Stimulated activated CD4-positive, alpha-beta T cell treated with anti-CD3 and anti-CD28 coated beads, TNF-alpha, amount 100 ng/mL, for 48 hours (primary cell): ENCODE data around the gene BYSL.

Source experiments
- DNase-seq, 3 donors: peaks; one replicate each; pipeline ENCODE4 v3.0.0-alpha.2; 2020; ENCODE audit warnings: low read depth in 3 of 3

The BYSL gene, protein sequence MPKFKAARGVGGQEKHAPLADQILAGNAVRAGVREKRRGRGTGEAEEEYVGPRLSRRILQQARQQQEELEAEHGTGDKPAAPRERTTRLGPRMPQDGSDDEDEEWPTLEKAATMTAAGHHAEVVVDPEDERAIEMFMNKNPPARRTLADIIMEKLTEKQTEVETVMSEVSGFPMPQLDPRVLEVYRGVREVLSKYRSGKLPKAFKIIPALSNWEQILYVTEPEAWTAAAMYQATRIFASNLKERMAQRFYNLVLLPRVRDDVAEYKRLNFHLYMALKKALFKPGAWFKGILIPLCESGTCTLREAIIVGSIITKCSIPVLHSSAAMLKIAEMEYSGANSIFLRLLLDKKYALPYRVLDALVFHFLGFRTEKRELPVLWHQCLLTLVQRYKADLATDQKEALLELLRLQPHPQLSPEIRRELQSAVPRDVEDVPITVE

DNA sequence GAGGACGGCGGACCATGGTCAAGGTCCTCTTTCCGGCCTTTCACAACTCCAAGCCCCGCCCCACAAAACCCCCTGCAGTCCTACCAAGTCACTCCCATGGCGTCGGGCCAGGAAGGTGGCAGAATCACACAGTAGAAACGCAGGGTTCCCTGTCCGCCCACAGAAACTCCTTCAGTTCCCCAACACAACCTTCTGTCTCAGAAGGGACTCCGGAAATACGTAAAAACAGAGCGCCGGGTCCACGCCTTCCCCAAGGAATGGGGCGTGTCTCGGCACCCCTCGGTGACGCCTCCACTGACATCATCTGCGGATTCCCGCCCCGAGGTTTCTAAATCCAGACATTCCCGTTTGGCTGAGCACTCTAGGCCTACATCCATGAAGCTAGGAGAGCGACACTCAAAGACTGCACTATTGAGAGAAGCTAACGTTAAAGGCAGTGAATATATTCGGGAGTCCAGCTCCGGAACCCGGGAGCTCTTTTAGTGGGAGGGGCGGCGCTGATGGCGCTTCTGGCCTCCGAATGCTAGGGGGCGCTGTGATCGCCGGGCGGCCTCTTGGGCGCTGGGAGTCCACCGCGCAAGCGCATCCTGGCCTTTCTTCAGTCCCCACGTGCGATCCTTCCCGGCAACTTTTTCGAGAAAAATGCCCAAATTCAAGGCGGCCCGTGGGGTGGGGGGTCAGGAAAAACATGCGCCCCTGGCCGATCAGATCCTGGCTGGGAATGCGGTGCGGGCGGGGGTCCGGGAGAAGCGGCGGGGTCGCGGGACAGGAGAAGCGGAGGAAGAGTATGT lies at the start of gene BYSL, which contains the start of gene MED20:
BYSL (plus strand) TSS at position 579 of the 791 bp plus-strand sequence; CDS start at position 643, 64 bp downstream.
MED20 (minus strand) TSS at position 219 of the 791 bp plus-strand sequence; CDS start at position 98, 121 bp downstream.
- peak; percentile 87 to 94 (median 93) for DNase-seq

DNA sequence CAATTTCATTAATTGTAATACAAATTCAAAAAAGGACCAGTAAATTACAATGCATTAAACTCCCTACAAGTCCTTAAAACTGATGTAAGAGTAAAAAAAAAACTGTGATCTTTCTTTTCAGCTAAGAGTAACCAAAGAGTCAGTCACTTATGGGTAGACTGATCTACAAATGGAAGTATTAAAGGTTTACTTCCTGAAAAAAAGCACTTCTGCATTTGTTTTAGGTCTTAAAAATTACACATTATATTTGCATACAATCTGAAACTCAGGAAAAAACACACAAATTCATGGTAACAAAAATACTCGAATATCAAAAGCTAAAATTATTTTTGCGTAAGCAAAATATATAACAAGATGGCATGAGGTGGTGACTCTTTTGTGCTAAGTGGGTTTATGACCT lies 49.6 kb upstream of the BYSL start:
- no peak for DNase-seq

DNA sequence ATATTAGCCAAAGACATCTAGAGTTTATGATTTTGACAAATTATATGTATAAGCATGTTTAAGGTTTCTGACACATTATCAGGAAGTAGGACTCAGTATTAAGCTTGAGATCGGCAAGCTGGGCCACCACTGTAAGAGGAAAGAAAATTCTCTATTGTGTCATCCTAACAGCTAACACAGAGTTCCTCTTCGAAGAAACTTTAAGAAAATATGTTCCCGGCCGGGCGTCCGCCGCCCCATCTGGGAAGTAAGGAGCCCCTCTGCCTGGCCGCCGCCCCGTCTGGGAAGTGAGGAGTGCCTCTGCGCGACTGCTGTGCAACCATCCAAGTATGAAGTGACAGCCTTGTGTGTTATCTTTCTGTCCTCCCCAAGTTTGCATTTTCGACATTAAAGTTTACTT lies 49.2 kb upstream of the BYSL start:
- no peak for DNase-seq

- DNase-seq = no peak
These were observed 46.6 kb upstream of the BYSL start for GRCh38 chr6:41874741-41875140.

DNA sequence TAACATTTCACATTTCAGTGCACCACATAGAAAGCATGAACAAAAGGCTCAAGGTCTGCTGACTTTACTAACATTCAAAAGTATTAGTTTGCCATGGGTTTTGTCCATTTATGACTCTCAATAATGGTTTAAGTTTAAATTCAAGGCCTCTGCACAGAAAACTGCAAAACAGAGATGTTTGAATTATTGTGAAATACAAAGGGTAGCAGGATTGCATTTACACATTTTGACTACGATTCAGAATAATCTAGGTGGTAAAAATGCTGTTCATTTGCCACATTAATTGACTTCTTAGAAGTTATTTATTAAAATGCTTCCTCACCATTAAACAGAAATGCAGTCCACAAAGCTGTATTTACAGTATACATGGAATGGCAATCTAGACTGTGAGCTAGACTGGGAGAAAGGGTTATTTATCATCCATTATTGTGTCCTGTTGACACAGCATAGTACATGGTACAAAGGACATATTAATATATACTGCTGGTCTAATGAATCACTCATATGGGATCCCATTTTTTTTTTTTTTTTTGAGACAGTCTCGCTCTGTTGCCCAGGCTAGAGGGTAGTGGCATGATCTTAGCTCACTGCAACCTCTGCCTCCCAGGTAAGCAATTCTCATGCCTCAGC lies 44.1 kb upstream of the BYSL start:
- no peak for DNase-seq

GRCh38 chr6:41878246-41878645 lies 43.1 kb upstream of the BYSL start:
- DNase-seq = no peak

DNA sequence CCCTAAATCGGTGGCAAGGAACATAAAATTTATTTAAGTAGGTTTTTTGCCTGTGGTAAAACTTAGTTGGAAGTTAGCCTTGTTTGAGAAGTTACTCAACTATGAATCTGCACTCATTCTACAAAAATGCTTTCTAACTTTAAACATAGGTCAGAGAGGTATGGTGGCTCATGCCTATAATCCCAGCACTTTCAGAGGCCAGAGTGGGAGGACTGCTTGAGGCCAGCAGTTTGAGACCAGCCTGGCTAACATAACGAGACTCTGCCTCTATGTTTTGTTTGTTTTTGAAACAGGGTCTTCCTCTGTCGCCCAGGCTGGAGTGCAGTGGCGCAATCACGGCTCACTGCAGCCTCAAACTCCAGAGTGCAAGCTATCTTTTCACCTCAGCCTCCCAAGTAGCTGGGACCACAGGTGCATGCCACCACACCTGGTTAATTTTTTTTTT lies 42.3 kb upstream of the BYSL start:
- DNase-seq = no peak

GRCh38 chr6:41881506-41881905 lies 39.8 kb upstream of the BYSL start:
- DNase-seq = no peak

GRCh38 chr6:41884957-41885356 lies 36.3 kb upstream of the BYSL start:
- DNase-seq = no peak

DNA sequence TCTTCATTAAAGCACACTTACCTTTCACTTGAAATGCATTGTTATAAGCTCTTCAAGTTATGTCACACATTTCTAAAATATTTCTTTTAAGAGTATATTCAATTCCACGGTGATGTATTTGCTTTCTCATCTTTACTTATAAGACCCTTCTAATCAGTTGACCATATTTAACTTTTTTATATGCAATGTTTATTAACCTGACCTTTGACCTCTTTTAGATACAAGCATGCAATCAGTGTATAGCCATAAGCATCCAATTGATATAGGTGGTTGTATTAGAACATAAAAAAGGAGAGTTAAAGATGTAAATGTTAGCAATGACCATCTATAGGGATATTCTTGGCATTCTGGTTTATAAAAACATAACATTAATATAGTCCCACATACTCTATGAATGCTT lies 35.4 kb upstream of the BYSL start:
- no peak for DNase-seq

DNA sequence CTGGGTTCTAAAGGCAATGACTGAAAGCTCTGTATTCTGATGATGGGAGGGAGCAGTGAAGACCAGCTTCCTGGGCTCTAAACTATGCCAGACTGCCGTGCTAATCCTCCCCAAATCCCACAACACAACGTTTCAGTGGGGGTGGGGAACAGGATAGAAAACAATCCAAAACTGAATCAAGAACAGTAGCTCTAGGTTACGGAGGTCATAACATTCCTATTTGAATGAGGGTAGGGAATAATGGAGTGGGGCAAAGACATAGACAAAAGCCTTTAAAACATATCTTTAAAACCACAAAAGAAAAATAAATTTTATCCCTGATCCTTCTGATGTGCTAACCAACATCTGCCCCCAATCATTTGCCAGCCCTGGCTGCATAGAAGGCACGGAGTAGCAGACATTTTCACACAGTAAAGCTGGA lies 34.0 kb upstream of the BYSL start:
- DNase-seq = no peak

DNA sequence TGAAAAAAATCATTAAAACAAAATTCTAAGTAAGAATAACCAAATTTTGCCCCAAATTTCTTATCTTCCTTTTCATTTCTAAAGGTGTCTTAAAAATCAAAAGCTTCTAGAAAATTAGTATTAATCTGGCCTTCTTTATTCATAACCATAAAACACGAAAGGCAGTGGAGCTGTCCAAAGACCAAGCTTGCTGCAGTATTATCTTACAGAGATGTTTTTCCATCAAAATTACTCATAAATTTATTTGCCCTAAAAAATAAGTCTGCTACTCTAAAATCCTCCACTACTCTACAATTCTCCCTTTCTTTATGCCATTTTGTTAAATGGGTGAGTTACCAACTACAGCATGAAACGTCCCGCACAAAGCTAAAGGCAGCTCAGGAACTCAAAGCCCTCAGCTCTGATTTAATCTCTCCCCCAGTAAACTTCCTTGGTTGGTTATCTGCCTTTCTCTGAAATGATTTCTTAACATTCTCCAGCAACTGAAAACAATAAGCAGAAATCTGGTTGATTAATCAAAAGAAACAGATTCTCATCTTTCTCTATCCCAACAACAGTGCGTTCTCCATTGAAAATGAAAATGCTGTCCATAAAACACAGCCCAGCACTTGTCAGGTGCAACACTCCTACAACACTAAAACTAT lies 28.3 kb upstream of the BYSL start:
- no peak for DNase-seq

DNA sequence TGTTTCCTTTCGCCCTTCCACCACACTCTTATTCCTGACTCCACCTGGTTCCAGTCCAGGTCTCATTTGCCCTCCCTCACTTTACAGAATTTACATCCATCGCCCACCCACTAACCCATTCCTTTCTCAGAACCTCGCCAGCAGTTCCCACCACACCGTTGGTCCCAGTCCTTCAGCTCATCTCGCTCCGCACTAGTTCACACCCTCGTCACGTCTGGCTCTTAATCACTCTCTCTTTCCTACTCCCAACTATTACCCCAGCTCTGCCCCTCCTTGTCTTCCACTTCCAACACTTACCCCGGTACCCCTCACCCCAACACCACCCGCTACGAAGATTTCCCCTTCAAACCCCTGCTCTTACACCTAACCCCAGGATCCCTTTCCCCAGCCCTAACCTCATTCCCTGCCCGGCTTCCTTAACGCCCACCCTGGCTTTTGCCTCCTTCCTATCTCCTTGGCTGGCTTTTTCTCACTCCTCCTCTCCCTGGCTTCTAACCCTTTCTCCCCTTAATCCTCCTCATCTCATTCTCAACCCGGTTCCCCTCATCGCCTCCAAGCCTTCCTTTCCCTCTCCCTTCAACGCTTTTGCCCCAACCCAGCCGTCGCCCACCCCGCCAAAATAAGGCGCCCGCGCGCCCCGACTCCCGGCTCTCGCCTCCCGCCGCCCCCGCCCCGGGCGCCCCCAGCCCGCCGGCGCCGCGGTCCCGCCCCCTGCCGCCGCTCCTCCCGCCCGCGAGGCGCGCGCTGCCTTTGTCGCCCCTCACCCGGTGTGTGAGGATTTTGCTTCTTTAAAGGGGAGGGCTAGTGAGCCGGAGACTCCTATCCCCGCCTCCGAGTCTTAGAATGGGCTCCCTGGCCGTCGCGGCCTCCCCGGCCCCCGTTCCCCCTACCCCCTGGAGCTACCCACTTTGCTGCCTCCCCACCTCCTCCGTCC lies 26.7 kb upstream of the BYSL start:
- peak in 1 of 3 donors; percentile 9 for DNase-seq

- DNase-seq = peak; percentile 82 to 98 (median 84)
These were observed 25.7 kb upstream of the BYSL start, which contains the start of gene USP49 for GRCh38 chr6:41895300-41896233. Gene USP49, minus strand, starts transcription at chr6:41895375. Its CDS starts 88,392 bp downstream, at chr6:41806983.

- no peak for DNase-seq
These were observed 25.0 kb upstream of the BYSL start for GRCh38 chr6:41896281-41896680.

DNA sequence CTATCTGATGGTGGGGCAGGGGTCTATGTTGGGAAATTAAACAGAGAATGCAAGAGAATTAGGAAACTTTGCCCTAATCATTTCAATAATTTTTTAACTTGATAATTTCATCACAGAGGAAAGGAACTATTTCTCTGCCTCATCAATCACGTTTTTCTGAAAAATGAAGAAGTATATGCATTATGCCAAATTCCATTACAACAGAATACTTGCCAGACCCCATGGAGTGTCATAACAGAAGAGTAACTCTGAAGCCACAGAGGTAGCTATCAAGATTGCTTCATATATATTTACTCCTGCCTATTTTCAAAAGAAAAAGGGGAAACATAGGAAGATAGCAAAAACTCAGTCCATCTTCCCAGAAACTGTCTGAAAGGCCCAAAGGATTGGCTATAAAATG lies 20.4 kb upstream of the BYSL start:
- DNase-seq = no peak

DNA sequence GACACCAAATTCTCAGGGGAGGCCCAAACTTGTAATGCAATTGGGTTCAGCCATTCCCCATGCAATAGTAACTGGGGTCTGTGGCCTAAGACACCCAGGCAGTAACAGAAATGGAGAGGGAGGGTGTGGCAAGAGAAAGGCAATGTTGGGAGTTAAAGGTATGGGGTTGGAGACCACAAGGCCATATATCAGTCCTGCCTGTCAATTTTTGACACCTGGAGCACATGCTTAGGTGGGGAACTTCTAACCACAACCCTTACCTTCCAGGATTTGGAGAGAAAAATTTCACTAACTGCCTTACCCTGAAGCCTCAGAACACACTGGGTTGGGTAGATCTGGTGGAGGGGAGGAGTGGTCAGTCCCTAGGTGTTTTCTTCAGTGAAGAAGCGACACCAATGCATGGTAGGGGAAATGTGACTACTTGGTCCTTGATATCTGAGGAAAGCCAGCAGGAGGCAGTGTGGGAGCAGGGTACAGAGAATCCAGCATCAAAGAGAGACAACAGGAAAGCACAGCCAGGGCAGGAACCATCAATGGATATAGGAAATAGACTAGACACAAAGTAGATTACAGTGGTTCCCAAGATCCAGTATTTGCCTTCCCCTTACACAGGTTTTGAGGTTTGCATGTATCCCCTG lies 19.3 kb upstream of the BYSL start:
- DNase-seq = peak; percentile 25 to 36 (median 26)

GRCh38 chr6:41909727-41910126 lies 11.6 kb upstream of the BYSL start:
- DNase-seq = no peak

GRCh38 chr6:41914343-41914742 lies 7.0 kb upstream of the BYSL start:
- no peak for DNase-seq
